NCI-H1930 (cell line): ENCODE data around the gene RPS15.

Experiments
- DNase-seq, 2 experiments: peaks; one replicate each; lab custom pipeline; 2025; lab: John Stamatoyannopoulos, UW

RPS15 gene

DNA sequence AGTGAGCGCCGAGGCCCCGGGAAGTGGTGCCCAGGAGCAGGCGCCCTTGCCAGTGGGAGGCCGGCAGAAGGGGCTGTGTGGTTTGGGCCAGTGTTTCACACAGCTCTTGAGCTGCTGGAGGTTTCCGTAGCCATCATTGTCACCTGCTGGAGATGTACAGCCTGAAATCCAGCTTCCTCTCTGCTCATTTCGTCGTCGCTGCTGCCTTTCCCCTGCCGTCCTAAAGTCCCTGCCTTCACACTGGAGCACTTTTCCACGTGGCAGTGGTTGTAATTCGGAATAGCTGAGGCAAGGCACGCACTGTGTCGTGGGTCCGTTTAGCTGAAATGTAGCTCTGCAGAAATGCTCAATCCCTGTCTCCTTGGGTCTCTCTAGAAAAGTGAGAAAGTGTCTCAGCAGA lies 17.6 kb upstream of the RPS15 start:
- no peak for DNase-seq

DNA sequence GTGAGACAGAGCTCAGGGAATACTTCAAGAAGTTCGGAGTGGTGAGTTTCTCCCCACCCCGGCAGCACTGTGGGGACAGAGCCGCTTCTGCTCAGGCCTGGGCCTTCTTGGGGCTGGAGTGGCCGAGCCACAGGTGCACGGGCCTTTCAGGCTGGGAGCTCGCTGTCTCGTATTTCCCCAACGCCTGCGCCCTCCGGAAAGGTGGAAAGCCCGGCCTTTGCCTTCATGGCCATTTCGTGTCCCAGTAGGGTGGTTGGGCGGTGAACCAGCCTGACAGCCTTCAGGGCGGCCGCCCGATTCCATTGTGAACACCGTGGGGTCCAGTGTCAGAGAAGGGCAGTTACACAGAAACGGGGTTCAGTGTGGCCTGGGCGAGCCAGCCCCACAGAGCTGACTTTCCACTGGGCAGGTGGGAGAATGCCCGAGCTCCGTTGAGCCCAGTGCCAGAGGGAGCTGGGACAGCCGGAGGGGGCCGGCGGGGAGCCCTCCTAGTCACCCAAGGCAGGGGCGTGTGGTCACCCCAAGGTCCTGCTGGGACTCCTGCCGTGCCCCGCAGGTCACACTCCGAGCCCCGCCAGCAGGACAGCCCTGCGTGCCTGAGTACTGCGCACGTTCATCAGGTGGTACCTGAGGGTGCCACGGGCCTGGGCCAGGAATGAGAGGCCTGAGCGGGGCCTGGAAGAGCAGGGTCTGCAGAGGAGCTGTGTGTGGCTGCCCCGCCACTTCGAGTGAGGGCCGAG lies 16.8 kb upstream of the RPS15 start:
- DNase-seq, result no peak

DNA sequence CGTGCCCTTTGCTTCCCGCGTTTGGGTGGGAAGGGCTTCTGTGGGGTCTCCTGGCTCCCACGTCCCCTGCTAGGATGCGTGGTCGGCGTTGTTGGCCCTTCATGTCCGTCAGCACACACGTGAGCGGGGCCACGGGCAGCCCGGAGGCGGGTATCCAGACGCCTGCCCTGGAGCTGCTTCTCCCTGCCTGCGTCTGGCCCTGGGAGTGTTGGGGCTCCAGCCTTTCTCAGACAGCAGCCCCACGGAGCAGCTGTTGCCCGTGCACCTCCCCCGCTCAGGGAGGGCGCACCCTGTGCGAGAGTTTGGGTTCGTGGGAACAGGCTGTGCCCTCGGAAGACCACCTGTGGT lies 16.3 kb upstream of the RPS15 start:
- DNase-seq, result no peak

DNA sequence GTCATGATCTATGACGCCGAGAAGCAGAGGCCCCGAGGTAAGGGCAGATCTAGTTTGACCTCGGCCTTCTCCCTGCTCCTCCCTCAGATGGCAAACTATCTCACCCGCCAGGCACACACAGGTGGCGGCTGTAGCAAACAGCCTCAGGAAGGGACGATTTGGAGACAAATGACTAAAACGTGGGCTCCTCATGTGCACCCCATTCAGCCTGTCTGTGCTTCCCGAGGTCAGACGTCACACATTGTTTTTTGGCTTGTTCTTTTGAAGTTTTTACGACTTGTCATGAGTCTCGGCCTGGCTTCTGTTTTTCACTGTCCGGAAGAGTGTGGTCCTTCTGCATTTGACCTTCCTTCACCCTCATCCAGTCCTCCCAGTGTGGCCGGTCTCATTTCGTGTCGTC lies 15.8 kb upstream of the RPS15 start:
- no peak for DNase-seq

DNA sequence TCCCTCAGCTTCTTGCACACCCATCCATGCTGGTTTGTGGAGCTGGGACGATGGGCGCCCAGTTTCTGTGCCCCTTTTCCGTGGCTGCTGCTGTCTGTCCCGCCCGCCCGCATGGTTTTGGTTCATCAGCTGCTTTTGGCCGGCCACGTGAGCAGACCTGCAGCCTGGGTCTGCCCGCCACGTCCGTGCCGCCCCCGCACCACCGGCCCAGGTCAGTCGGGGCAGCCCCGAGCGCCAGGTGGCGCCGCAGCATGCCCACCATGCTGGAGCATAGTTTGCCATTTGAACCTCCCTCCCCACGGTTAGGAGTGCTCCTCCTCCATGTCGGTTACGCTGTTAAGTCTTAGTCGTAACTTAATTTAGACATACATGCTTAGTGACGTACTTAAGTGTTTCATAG lies 15.3 kb upstream of the RPS15 start:
- no peak for DNase-seq

DNA sequence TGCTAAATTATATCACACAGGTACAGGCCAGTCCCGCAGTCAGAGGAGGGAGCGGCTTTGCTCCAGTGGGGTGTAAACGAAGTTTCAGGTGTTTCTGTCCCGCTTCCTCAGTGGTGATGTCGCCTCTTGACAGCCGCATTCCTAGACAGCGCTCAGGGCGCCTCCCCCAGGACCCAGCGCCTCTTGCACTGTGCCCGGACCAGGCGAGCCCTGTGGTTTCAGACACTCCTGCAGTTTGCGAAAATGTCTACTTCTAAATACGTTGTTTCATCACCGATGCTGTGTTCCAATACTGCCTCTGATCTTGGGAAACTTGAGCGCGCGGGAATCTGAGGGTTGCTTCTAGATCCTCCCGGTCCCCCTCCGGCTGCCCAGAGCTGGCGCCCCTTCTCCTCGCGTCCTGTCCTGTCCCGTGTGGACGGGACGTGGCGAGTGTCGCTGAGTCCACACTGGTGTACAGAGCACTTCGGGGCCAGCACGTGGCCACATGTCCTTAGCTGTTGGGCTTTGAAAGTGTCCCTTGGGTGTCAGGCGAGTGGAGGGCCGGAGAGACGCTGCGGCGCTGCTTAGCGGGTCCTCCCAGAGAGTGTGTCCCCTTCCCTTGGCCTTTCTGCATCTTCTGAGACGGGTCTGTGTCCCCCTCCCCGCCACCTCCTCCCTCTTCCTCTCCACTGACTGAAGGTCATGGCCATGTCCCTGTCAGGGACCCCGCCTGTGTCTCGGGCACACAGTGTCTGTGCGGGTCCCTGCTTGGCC lies 14.6 kb upstream of the RPS15 start:
- DNase-seq, result no peak

DNA sequence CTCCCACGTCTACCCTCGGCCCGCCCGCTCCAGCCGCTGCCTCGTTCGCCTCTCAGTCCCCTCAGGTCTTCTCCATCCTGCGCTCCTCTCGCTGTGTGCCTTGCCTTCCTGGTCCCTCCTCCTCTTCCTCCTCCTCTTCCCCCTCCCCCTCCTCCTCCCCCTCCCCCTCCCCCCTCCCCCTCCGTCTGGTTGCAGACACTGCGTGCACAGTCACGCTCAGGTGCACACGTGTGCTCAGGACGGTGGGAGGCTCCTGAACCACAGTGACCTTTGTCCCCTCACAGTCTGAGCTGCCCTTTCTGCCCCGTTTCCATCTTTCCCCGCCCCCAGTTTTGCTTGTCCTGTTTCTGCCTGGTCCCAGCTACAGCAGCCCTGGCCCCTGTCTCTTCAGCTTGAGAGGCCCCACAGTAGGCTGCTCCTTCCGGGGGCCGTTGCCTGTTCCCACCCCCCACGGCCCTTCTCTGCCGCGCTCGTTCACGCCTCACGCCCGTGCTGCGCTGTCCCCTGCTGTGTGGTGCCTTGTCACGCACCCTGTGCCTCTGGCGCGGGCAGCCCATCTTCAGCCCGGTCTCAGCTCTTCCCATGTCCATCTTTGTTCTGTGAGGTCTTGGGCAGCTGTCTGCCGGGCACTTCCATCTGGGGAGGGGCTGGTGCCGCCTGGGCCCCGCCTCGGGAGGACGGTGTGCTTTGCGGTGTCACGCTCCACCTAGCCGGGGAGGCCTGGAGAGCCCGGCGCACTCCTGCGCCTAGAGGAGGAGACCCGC lies 13.8 kb upstream of the RPS15 start:
- DNase-seq, result no peak

DNA sequence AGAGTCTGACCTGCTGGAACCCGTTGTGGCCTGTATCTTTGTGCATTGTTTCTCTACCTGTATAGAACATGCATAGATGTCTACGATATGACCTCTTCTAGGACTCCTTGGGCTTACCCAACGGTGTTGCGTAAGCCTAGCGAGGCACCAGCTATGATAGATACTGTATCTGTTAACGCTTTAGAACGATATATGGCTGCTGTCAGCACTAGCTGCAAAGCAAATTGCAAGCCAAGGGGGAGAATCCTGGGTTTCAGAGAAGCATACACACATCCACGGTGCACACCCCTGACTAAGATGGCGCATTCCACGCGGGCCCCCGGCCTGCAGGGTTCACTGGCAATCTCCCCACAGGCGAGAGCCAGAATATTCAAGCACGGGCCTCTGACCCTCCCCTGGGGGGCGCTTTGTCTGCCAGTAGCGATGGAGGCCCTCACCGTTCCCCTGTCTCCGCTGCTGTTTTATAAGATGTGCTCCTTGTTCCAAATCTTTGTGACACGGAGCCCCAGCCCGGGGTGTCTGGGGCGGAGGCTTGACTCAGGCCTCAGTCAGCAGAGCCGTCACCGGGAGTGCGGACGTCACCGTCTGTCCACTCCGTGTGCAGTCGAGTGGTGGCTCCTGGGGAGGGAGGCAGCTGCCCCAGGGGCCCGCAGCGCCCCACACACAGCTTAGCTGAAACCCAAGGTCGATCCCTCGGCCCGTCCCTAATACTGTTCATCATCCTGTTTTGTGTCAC lies 12.9 kb upstream of the RPS15 start:
- no peak for DNase-seq

DNA sequence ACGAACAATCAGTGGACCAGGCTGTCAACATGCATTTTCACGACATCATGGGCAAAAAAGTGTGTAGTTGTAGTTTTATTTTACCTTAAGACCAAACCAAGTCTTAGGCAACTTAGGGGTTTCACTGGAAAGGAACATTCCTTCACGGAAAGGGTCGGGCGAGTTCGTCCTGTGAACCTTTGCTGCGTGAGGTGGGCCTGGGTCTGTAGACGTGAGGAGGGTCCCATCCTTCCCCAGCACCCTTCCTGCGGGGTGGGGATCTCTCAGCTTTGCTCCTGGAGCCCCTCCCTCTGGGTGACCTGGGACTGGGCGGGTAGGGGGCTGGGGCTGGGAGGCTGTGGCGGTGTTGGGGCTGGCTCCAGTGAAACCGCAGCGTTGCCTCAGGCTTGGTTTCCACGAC lies 12.3 kb upstream of the RPS15 start:
- DNase-seq, result no peak

DNA sequence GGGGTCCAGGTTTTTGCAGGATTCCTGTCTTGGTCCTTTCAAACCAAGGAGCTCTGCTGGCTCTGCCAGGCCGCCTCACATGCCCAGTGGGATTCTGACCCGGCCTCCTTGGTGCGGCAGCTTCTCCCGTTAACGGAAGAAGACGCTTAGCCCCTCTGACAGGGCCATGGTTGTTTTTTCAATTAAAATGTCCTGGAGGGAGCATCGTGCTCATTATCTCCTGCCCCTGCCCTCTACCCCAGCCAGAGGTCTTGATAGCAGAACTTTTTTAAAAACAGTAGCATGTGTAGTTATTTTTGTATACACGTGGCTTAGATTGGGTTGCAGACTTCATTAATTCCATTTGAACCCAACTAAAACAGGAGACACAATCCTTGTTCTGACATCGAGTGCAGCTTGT lies 11.5 kb upstream of the RPS15 start:
- DNase-seq, result no peak

DNA sequence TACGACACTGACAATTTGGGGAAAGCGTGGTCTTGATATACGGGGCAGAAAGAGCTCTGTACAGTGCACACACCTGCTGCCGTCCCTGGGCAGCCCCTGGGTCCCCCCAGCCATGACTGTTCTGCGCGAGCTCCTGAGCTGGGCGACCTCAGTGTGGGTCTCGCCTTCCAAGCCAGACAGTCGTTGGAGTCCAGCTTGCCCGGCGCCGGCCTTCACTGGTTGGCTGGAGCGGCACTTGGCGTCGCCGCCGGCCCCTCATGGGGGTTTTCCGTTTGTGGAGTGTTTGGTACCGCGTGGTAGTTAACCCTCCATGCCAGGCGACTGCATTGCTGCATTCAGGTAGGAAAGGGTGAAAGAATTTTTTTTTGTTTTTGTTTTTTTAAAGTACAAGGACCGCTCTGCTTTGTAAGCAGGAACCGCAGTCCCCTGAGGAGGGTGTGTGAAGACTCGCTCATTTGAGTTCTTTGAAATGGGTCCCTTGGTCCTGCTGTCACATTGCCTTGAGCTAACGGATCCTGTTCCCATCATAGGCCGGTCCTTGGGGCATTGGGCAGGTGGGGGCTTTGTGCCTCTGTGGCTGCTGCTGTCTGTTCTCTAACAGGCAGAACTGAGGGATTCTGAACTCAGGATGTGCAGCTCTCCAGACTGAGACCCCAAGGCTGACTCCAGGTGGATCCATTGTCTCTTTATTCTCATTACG lies 10.8 kb upstream of the RPS15 start:
- DNase-seq, result no peak

DNA sequence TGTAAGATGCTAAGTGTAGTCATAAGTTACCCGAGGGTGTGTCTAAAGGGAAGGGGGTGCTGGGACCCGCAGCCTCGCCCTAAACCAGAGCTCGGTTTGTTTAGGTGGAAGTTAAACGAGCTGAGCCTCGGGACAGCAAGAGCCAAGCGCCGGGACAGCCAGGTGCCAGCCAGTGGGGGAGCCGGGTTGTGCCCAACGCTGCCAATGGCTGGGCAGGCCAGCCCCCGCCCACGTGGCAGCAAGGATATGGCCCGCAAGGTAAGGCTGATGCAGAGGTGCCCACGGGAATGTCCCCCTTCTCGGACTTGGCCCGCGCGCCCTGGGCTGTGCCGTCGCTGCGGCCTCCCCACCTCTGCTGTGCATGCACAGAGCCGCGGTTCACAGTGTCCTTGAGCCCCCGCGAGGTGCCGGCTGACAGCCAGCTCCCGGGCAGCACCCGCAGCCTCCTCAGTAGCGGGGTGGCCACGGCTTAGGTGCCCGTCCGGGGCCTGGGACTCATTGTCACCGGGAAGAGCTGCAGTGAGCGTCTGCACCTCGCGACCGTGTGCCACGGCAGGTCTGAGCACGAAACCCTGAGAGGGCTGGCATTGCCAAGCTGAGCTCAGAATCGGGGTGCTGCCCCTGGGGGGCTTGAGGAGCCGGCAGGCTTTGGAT lies 9.3 kb upstream of the RPS15 start:
- DNase-seq, result no peak

DNA sequence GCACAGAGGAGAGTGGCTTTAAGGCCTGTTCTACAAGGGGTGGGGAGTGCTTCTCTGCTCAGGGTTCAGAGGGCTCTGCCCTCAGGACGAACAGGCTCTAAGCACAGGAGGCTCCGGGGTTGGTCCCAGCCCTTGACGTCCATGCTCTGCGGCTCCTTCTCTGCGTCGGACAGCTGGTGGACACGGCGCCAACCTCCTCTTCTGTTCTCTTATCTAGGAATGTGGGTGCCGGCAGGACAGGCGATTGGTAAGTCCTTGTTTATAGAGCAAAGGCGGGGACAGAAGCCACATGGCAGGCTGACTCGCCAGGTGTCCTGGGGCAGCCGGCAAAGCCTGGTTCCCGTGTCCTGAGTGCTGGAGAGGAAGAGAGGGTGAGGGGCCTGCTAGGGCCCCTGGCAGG lies 8.4 kb upstream of the RPS15 start:
- no peak for DNase-seq

DNA sequence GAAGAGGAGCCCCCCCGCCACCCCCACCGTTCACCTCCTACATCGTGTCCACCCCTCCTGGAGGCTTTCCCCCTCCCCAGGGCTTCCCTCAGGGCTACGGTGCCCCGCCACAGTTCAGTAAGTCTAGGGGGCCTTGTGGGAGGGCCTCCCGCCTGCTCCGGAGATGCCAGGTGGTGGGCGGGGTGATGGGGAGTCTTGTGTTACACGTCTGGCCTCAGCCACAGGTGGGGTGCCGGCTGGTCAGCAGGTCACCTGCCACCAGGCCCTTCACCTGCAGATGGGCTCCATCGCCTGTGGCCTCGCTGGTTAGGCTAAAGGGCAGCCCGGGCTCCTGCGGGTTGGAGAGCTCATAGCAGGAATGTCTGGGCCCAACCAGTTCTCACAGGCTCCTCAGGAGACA lies 8.0 kb upstream of the RPS15 start:
- DNase-seq, result no peak

DNA sequence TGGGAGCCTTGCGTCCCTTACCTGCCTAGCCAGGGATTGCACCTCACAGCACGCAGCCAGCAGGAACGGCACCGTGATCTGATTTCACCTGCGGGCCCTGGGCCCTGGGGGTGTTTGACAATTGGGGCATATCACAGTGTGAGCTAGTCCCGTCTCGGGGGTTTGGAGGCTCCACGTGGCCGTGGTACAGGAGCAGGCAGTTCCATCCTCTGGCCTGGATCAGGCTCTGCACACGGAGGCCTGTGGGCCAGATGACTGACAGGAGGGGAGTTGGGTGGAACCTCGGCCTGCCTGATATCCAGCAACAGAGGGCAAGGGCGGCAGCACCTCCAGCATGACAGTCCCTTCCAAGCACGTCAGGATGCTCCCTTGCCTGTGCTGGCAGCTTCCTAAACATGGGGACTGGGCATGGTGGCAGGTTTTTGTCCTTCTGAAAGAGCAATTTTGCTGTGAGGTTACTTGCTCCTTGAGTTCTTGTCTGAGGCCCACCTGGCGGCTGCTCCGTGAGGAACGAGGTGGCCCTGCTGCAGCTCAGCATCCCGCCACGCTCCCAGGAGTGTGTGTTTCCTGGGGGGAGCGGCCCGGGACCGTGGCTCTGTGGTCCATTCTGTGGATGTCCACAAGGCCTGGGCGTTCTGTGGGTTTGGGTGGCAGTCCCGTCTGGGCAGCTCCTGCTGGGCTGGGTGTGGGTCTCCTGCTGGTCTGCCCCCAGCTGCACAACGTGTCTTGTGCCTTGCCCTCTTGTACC lies 6.3 kb upstream of the RPS15 start:
- DNase-seq, result no peak

DNA sequence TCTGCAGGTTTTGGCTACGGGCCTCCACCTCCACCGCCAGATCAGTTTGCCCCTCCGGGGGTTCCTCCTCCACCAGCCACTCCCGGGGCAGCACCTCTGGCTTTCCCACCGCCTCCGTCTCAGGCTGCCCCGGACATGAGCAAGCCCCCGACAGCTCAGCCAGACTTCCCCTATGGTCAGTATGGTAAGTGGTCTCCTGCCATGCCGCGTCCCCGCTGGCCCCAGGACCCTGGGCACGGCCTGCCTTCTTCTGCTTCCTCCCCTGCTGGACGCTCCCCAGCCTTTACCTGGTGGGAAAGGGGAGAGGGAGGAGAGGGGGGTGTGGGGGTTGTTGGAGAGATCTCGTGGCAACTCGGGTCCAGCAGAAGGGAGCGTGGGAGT lies 5.7 kb upstream of the RPS15 start:
- no peak for DNase-seq

DNA sequence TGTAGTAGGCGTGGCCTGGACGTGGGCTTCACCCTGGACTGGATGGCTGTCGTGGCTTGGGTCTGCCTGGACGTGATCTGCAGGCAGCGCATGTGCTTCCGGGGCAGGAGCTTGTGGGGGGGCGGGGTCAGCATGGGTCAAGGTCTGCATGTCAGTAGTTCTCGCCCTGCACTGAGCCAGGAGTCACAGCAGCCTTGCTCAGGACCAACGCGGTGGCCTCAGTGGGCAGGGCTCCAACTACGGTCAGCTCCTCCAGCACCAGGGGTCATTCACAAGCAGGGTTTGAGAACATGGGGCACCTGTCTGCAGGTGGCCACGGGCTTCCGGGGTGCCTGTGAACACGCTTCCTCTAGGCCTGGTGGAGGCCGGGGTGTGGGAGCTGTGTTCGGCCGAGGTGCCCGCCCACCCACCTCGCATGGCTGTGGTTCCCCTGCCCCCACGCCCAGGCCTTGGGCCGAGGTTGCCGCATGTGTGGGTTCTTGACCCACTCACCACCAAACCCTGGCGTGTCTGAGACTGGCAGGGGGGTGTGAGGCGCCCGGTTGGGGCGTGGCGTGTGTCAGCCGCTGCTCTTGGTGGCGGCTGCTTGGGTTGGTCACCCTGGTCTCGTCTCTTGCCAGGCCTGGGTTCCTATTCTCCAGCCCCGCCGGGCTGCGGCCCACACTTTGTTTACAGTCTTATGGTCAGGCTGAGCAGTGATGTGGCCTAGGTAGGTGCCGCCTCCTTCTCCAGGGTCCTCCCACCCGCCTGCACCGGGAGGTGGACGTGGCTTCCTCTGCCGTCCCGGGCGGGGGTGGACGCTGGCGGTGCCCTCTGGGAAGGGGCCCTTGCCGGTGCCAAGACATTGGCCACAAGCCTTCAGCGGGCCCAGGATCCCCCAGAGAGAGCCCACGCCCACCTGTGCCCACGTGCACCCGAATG lies 4.8 kb upstream of the RPS15 start:
- no peak for DNase-seq

DNA sequence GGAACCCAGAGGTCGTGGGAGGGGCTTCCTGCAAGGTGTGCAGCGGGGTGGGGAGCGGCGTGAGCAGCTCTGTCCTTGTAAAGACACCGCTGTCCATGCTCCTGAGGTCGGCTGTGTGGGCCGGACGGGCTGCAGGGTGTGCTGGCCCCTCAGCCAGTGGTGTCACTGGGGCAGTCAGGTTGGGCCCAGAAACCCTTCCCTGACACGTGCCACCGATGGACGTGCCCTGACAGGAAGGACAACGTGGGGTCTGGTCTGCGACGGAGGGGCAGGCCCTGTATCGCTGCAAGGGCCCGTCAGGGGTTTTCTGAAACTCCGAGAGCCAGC lies 4.2 kb upstream of the RPS15 start:
- no peak for DNase-seq

DNA sequence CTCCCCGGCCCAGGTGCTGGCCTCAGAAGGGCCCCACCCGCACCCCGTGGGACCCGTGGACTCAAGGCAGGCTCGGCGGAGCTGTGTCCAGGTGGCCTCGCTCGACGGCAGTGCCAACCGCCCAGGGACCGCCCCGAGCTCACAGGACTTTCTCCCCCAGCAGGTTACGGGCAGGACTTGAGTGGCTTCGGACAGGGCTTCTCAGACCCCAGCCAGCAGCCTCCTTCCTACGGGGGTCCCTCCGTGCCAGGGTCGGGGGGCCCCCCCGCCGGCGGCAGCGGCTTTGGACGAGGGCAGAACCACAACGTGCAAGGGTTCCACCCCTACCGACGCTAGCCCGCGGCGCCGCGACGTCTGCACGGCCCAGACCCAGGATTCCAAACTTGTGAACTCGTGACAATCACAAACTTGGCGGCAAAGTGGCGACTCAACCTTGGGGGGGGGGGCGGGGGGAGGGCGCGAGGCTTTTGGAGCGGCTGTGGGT lies 3.6 kb upstream of the RPS15 start:
- no peak for DNase-seq
